ENCODE measurements around the gene NAV2.

Gene NAV2

GRCh38 chr11:19933132-19933735 is 220.6 kb downstream of the NAV2 start:
- no peak overlapping the region for H3K4me3 ChIP-seq (ENCODE audit: control insufficient read depth in 1 of 7, extremely low read depth in 1 of 7, insufficient read depth in 4 of 7, low read depth in 2 of 7, low read length in 6 of 7)
- H3K9me3 ChIP-seq (ENCODE audit: control extremely low read depth in 1 of 5, control insufficient read depth in 4 of 5, insufficient read depth in 2 of 5, low read depth in 1 of 5, low read length in 4 of 5) = no peaks in the 10 kb centered on the region
- ChIA-PET POLR2A (no interaction called here), CTCF (interaction anchor here (1.1 kb wide), 1 partner anchor 360 kb away, joined by 3 read pairs; no protein-coding TSS in a partner anchor)
- H3K27me3 ChIP-seq (replicated peaks in 2 of 5; ENCODE audit: control insufficient read depth in 4 of 5, insufficient read depth in 5 of 5, low read length in 4 of 5) = peaks cover 0 to 2% (median 0%) of the 10 kb centered on the region in 5 experiments
- H3K27ac ChIP-seq (ENCODE audit: insufficient read depth in 1 of 2, low read depth in 1 of 2, low read length in 2 of 2, poor library complexity in 1 of 2, severe bottlenecking in 2 of 2) = no peak overlapping the region
- DNase-seq = no peak
- 98% methylated on average over 18 of the region's 20 CpGs for WGBS (ENCODE audit: insufficient coverage)
- no peaks in the 10 kb centered on the region for H3K36me3 ChIP-seq (ENCODE audit: control insufficient read depth in 4 of 4, insufficient read depth in 4 of 4, low read length in 3 of 4)
- no peaks in the 10 kb centered on the region for H3K4me1 ChIP-seq (ENCODE audit: control extremely low read depth in 1 of 4, control insufficient read depth in 4 of 4, insufficient read depth in 4 of 4, low read length in 3 of 4)

DNA sequence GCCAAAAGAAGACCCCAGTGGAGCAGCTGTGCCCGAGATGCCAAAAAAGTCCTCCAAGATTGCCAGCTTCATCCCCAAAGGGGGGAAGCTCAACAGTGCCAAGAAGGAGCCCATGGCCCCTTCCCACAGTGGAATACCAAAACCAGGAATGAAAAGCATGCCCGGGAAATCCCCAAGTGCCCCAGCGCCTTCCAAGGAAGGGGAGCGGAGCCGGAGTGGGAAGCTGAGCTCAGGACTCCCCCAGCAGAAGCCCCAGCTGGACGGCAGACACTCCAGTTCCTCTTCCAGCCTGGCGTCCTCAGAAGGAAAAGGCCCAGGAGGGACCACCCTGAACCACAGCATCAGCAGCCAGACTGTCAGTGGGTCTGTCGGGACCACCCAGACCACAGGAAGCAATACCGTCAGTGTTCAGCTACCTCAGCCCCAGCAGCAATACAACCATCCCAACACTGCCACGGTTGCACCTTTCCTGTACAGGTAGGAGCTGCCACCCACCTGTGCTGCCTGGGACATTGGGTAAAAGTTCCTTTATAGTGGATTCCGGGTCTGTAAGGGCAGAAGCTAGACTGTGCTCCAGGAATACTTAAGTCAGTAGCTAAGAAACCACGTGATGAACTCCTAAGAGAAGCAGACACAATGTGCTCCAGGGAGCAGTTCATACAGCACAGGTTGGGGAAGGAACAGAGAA is 221.3 kb downstream of the NAV2 start:
- Histone ChIP-seq H3K27ac (ENCODE audit: insufficient read depth in 1 of 2, low read depth in 1 of 2, low read length in 2 of 2, poor library complexity in 1 of 2, severe bottlenecking in 2 of 2) (no peak overlapping the region), H3K27me3 (replicated peaks in 2 of 5; ENCODE audit: control insufficient read depth in 4 of 5, insufficient read depth in 5 of 5, low read length in 4 of 5) (peaks cover 0 to 2% (median 0%) of the 10 kb centered on the region in 5 experiments), H3K4me3 (ENCODE audit: control insufficient read depth in 1 of 7, extremely low read depth in 1 of 7, insufficient read depth in 4 of 7, low read depth in 2 of 7, low read length in 6 of 7) (no peak overlapping the region), H3K4me1 (ENCODE audit: control extremely low read depth in 1 of 4, control insufficient read depth in 4 of 4, insufficient read depth in 4 of 4, low read length in 3 of 4) (no peaks in the 10 kb centered on the region), H3K9me3 (ENCODE audit: control extremely low read depth in 1 of 5, control insufficient read depth in 4 of 5, insufficient read depth in 2 of 5, low read depth in 1 of 5, low read length in 4 of 5) (no peaks in the 10 kb centered on the region), H3K36me3 (ENCODE audit: control insufficient read depth in 4 of 4, insufficient read depth in 4 of 4, low read length in 3 of 4) (no peaks in the 10 kb centered on the region)
- ChIA-PET CTCF (interaction anchor here (0.7 to 1.2 kb wide), 3 partner anchors 18 to 421 kb away, joined by 3 to 4 read pairs (median 3); no protein-coding TSS in a partner anchor), POLR2A (no interaction called here)
- DNase-seq = no peak
- 93% methylated on average over 10 of the region's 12 CpGs for WGBS (ENCODE audit: insufficient coverage)

- CTCF ChIA-PET = interaction anchor here (0.7 to 3.4 kb wide), 6 partner anchors 15 to 420 kb away, joined by 3 to 25 read pairs (median 4); no protein-coding TSS in a partner anchor
- DNase-seq = no peak
- no peaks in the 10 kb centered on the region for H3K4me1 ChIP-seq (ENCODE audit: control extremely low read depth in 1 of 4, control insufficient read depth in 4 of 4, insufficient read depth in 4 of 4, low read length in 3 of 4)
- H3K9me3 ChIP-seq (ENCODE audit: control extremely low read depth in 1 of 5, control insufficient read depth in 4 of 5, insufficient read depth in 2 of 5, low read depth in 1 of 5, low read length in 4 of 5) = no peaks in the 10 kb centered on the region
- POLR2A ChIA-PET = no interaction called here
- no peak overlapping the region for H3K27ac ChIP-seq (ENCODE audit: insufficient read depth in 1 of 2, low read depth in 1 of 2, low read length in 2 of 2, poor library complexity in 1 of 2, severe bottlenecking in 2 of 2)
- H3K36me3 ChIP-seq (ENCODE audit: control insufficient read depth in 4 of 4, insufficient read depth in 4 of 4, low read length in 3 of 4) = no peaks in the 10 kb centered on the region
- H3K4me3 ChIP-seq (ENCODE audit: control insufficient read depth in 1 of 7, extremely low read depth in 1 of 7, insufficient read depth in 4 of 7, low read depth in 2 of 7, low read length in 6 of 7) = no peak overlapping the region
- H3K27me3 ChIP-seq (replicated peaks in 2 of 5; ENCODE audit: control insufficient read depth in 4 of 5, insufficient read depth in 5 of 5, low read length in 4 of 5) = no peaks in the 10 kb centered on the region
- WGBS (ENCODE audit: insufficient coverage) = 82% methylated on average over 3 of the region's 3 CpGs
Measured at GRCh38 chr11:19934828-19935259, 222.2 kb downstream of the NAV2 start.

GRCh38 chr11:19935507-19935906 is 222.9 kb downstream of the NAV2 start:
- no peaks in the 10 kb centered on the region for H3K9me3 ChIP-seq (ENCODE audit: control extremely low read depth in 1 of 5, control insufficient read depth in 4 of 5, insufficient read depth in 2 of 5, low read depth in 1 of 5, low read length in 4 of 5)
- H3K4me1 ChIP-seq (ENCODE audit: control extremely low read depth in 1 of 4, control insufficient read depth in 4 of 4, insufficient read depth in 4 of 4, low read length in 3 of 4) = no peaks in the 10 kb centered on the region
- 91% methylated on average over 1 of the region's 4 CpGs for WGBS (ENCODE audit: insufficient coverage)
- POLR2A ChIA-PET = no interaction called here
- no peak for DNase-seq
- CTCF ChIA-PET = interaction anchor here (0.6 to 3.4 kb wide), 5 partner anchors 14 to 419 kb away, joined by 3 to 25 read pairs (median 4); no protein-coding TSS in a partner anchor
- H3K4me3 ChIP-seq (ENCODE audit: control insufficient read depth in 1 of 7, extremely low read depth in 1 of 7, insufficient read depth in 4 of 7, low read depth in 2 of 7, low read length in 6 of 7) = no peak overlapping the region
- H3K27ac ChIP-seq (ENCODE audit: insufficient read depth in 1 of 2, low read depth in 1 of 2, low read length in 2 of 2, poor library complexity in 1 of 2, severe bottlenecking in 2 of 2) = no peak overlapping the region
- H3K27me3 ChIP-seq (replicated peaks in 2 of 5; ENCODE audit: control insufficient read depth in 4 of 5, insufficient read depth in 5 of 5, low read length in 4 of 5) = no peaks in the 10 kb centered on the region
- no peaks in the 10 kb centered on the region for H3K36me3 ChIP-seq (ENCODE audit: control insufficient read depth in 4 of 4, insufficient read depth in 4 of 4, low read length in 3 of 4)

GRCh38 chr11:19936461-19936860 is 223.8 kb downstream of the NAV2 start:
- Histone ChIP-seq H3K27ac (ENCODE audit: insufficient read depth in 1 of 2, low read depth in 1 of 2, low read length in 2 of 2, poor library complexity in 1 of 2, severe bottlenecking in 2 of 2) (no peak overlapping the region), H3K9me3 (ENCODE audit: control extremely low read depth in 1 of 5, control insufficient read depth in 4 of 5, insufficient read depth in 2 of 5, low read depth in 1 of 5, low read length in 4 of 5) (no peaks in the 10 kb centered on the region), H3K27me3 (replicated peaks in 2 of 5; ENCODE audit: control insufficient read depth in 4 of 5, insufficient read depth in 5 of 5, low read length in 4 of 5) (no peaks in the 10 kb centered on the region), H3K4me1 (ENCODE audit: control extremely low read depth in 1 of 4, control insufficient read depth in 4 of 4, insufficient read depth in 4 of 4, low read length in 3 of 4) (no peaks in the 10 kb centered on the region), H3K36me3 (ENCODE audit: control insufficient read depth in 4 of 4, insufficient read depth in 4 of 4, low read length in 3 of 4) (no peaks in the 10 kb centered on the region), H3K4me3 (ENCODE audit: control insufficient read depth in 1 of 7, extremely low read depth in 1 of 7, insufficient read depth in 4 of 7, low read depth in 2 of 7, low read length in 6 of 7) (no peak overlapping the region)
- DNase-seq = no peak
- ChIA-PET POLR2A (no interaction called here), CTCF (interaction anchor here (3.4 kb wide), 1 partner anchor 13 kb away, joined by 25 read pairs; no protein-coding TSS in a partner anchor)
- 89% methylated on average over 7 of the region's 9 CpGs for WGBS (ENCODE audit: insufficient coverage)

DNA sequence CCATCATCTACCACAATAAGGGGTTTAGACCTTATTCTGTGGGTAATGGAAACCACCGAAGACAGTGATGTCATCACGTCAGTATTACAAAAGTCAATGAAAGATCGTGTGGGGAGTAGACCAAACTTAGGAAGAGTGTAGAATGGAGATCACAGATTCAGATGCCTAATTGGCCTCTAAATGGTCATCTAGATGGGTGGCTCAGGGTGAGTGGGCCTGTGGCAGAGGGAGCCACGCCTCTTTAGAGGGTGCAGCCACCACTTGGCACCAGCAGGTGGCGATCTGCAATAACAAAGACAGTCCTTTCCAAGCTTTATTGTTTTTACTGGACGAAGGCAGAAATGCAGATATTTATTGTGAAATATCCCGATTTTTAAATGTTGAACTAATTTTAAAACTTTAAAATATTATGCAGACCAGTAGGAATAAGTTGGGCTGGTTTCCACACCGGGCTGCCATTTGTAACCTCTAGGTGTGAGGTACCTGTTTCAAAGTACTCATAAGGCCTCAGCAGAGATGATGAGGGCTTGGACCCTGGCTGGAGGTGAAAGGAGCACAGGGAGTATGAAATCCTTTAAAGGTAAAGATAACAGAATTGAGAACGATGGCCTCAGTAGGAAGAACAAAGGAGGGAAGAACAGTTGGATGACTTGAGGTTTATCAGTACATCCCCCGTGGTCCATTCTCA is 225.7 kb downstream of the NAV2 start:
- Histone ChIP-seq H3K36me3 (ENCODE audit: control insufficient read depth in 4 of 4, insufficient read depth in 4 of 4, low read length in 3 of 4) (no peaks in the 10 kb centered on the region), H3K4me3 (ENCODE audit: control insufficient read depth in 1 of 7, extremely low read depth in 1 of 7, insufficient read depth in 4 of 7, low read depth in 2 of 7, low read length in 6 of 7) (no peak overlapping the region), H3K27me3 (replicated peaks in 2 of 5; ENCODE audit: control insufficient read depth in 4 of 5, insufficient read depth in 5 of 5, low read length in 4 of 5) (no peaks in the 10 kb centered on the region), H3K4me1 (ENCODE audit: control extremely low read depth in 1 of 4, control insufficient read depth in 4 of 4, insufficient read depth in 4 of 4, low read length in 3 of 4) (no peaks in the 10 kb centered on the region), H3K9me3 (ENCODE audit: control extremely low read depth in 1 of 5, control insufficient read depth in 4 of 5, insufficient read depth in 2 of 5, low read depth in 1 of 5, low read length in 4 of 5) (no peaks in the 10 kb centered on the region), H3K27ac (ENCODE audit: insufficient read depth in 1 of 2, low read depth in 1 of 2, low read length in 2 of 2, poor library complexity in 1 of 2, severe bottlenecking in 2 of 2) (no peak overlapping the region)
- ChIA-PET POLR2A (no interaction called here), CTCF (interaction anchor here (0.9 to 3.4 kb wide), 6 partner anchors 10 to 194 kb away, joined by 3 to 25 read pairs (median 8); no protein-coding TSS in a partner anchor)
- peak; percentile 32 to 62 (median 53) for DNase-seq
- 76% methylated on average over 7 of the region's 10 CpGs for WGBS (ENCODE audit: insufficient coverage)
